AG04450 (cell line): ENCODE measurements around the gene LENEP. TPM values are rescaled to one million over a fixed set of nuclear protein-coding genes. Genes with fewer than 3 reads are reported as not detected.
"Not testable (repeated sequence)": the region's sequence is repeated elsewhere in the genome, so short reads cannot be mapped to it uniquely, and the experiment has no call there.

Source experiments
- CTCF ChIA-PET: fragments of 300-600, 350-600 bp; formaldehyde crosslinking; extraction: SDS; loops from one replicate; lab custom pipeline; 2022; ENCODE audit warnings: antibody characterized with exemption, inconsistent platforms; lab: Charles Lee
- POLR2A ChIA-PET: fragments of 350-600 bp; formaldehyde crosslinking; extraction: SDS; loops from one replicate; lab custom pipeline; 2021; ENCODE audit warnings: antibody characterized with exemption, inconsistent platforms; lab: Yijun Ruan, JAX
- DNase-seq: peaks from one replicate; pipeline ENCODE4 v3.0.0-alpha.2; 2011; ENCODE audit warnings: low read depth, low spot score
- H3K27ac ChIP-seq: one replicate; pipeline ENCODE4 v1.5.1; 2012; ENCODE audit warnings: low read depth, low read length, control low read depth
- H3K27me3 ChIP-seq: one replicate; pipeline ENCODE4 v1.6.0; 2012; ENCODE audit warnings: low read length; ENCODE audit not compliant: control insufficient read depth, insufficient read depth
- H3K4me3 ChIP-seq: 2 replicates; pipeline ENCODE4 v1.5.1; 2011; ENCODE audit warnings: mild to moderate bottlenecking, low read depth, low read length, control low read depth
- H3K9me3 ChIP-seq: 2 replicates; pipeline ENCODE4 v1.5.1; 2012; ENCODE audit warnings: low read length; ENCODE audit not compliant: control insufficient read depth, insufficient read depth
- CTCF ChIP-seq: IDR thresholded peaks from 2 replicates; pipeline ENCODE4 v1.5.1; 2011; ENCODE audit warnings: low read depth, low read length, control low read depth, inconsistent platforms
- polyA plus RNA-seq: library from polyadenylated mRNA; depleted of rRNA; stranded (reverse); fragments of >200 nt; gene quantifications from 2 replicates; pipeline ENCODE4 v1.2.3, GENCODE V29; 2011

The LENEP gene
- polyA plus RNA-seq, 1 experiment: not detected

GRCh38 chr1:154974102-154974807 is 19.1 kb upstream of the LENEP start, which contains the start of gene CKS1B:
TSS of gene CKS1B (plus strand) at chr1:154974681. CDS start at chr1:154974746, 65 bp downstream.
- no peaks in the 10 kb centered on the region for H3K27me3 ChIP-seq
- peak within 1 kb of the TSS; percentile 100 for H3K27ac ChIP-seq
- no peak for TF ChIP-seq CTCF
- POLR2A ChIA-PET: interaction anchor here (0.6 to 5.0 kb wide), 11 partner anchors 9 to 702 kb away, joined by 3 to 59 read pairs (median 5); partner anchors contain the start of genes FLAD1 and PYGO2
- H3K4me3 ChIP-seq: peak within 1 kb of the TSS; percentile 77
- DNase-seq: peak; percentile 100
- H3K9me3 ChIP-seq: peaks cover 3% of the 10 kb centered on the region; the same call in 1 of the 2 replicates
- CTCF ChIA-PET: interaction anchor here (1.0 to 1.1 kb wide), 3 partner anchors 19 to 43 kb away, joined by 3 to 6 read pairs (median 5); partner anchors contain the start of gene LENEP

GRCh38 chr1:154974808-154975408 is 18.5 kb upstream of the LENEP start:
- peak overlapping the region; percentile 75 for H3K4me3 ChIP-seq
- H3K9me3 ChIP-seq: peaks cover 3% of the 10 kb centered on the region; the same call in 1 of the 2 replicates
- no peak for TF ChIP-seq CTCF
- H3K27ac ChIP-seq: peak overlapping the region; percentile 100
- ChIA-PET CTCF (interaction anchor here (0.7 to 1.6 kb wide), 2 partner anchors 21 to 25 kb away, joined by 3 to 4 read pairs; no protein-coding TSS in a partner anchor), POLR2A (interaction anchor here (0.6 to 1.1 kb wide), 4 partner anchors 14 to 435 kb away, joined by 3 read pairs; no protein-coding TSS in a partner anchor)
- no peaks in the 10 kb centered on the region for H3K27me3 ChIP-seq
- peak; percentile 89 for DNase-seq

- CTCF ChIA-PET: interaction anchor here (0.7 to 1.6 kb wide), 2 partner anchors 21 to 24 kb away, joined by 3 to 4 read pairs; no protein-coding TSS in a partner anchor
- Histone ChIP-seq H3K9me3 (no peaks in the 10 kb centered on the region), H3K27ac (peak overlapping the region; percentile 100), H3K4me3 (peak overlapping the region; percentile 75), H3K27me3 (no peaks in the 10 kb centered on the region)
- POLR2A ChIA-PET: interaction anchor here (0.6 to 1.1 kb wide), 2 partner anchors 14 to 348 kb away, joined by 3 read pairs; no protein-coding TSS in a partner anchor
- no peak for TF ChIP-seq CTCF
- no peak for DNase-seq
Measured at GRCh38 chr1:154975409-154976059, 17.9 kb upstream of the LENEP start.

- POLR2A ChIA-PET, H3K4me3 ChIP-seq: not testable (repeated sequence)
- CTCF ChIA-PET: interaction anchor here (0.9 kb wide), 1 partner anchor 40 kb away, joined by 3 read pairs; no protein-coding TSS in a partner anchor
Measured at GRCh38 chr1:154977762-154978161, 15.6 kb upstream of the LENEP start.

GRCh38 chr1:154978360-154978759 is 15.0 kb upstream of the LENEP start:
- Histone ChIP-seq H3K27me3 (no peaks in the 10 kb centered on the region), H3K4me3 (no peak overlapping the region), H3K9me3 (no peaks in the 10 kb centered on the region), H3K27ac (no peak overlapping the region)
- no peak for DNase-seq
- no peak for TF ChIP-seq CTCF
- CTCF ChIA-PET: interaction anchor here (0.9 kb wide), 1 partner anchor 39 kb away, joined by 3 read pairs; no protein-coding TSS in a partner anchor
- POLR2A ChIA-PET: no interaction called here

More at GRCh38 chr1:154977762-154978161, 15.6 kb upstream of the LENEP start:
- H3K27me3 ChIP-seq, DNase-seq, H3K9me3 ChIP-seq, H3K27ac ChIP-seq: not testable (repeated sequence)
